Renal cortical epithelial cell (primary cell): ENCODE measurements around the gene IQCK. TPM values are rescaled to one million over a fixed set of nuclear protein-coding genes. Genes with fewer than 3 reads are reported as not detected.
A peak's percentile ranks its signal among the peaks of the same experiment; 100 is the strongest.
"Not testable (repeated sequence)": the region's sequence is repeated elsewhere in the genome, so short reads cannot be mapped to it uniquely, and the experiment has no call there.

ENCODE experiments used
- DNase-seq: peaks from one replicate; pipeline ENCODE4 v3.0.0-alpha.2; 2011; ENCODE audit warnings: low read depth
- total RNA-seq: library from RNA; depleted of rRNA; stranded (reverse); fragments of >200 nt; gene quantifications from 2 replicates; pipeline ENCODE4 v1.2.3, GENCODE V29; 2014

IQCK gene
- total RNA-seq, 1 donor from 2014 or later = 37.1 TPM

DNA sequence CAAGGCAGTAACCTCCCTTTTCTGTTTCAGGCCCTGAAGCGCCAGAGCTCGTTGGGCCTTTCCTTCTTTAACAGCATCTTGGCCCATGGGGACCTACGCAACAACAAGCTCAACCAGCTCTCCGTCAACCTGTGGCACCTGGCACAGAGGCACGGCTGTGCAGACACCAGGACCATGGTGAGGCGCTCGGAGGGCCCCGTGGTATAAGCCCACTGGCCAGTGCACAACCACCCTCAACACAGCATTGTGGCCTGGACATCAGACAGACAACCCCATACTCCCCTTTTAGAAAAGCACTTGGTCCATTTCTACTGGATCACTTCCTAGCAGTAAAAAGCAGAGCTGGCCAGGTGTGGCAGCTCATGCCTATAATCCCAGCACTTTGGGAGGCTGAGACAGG, 18.6 kb upstream of the IQCK start:
- no peak for DNase-seq

DNA sequence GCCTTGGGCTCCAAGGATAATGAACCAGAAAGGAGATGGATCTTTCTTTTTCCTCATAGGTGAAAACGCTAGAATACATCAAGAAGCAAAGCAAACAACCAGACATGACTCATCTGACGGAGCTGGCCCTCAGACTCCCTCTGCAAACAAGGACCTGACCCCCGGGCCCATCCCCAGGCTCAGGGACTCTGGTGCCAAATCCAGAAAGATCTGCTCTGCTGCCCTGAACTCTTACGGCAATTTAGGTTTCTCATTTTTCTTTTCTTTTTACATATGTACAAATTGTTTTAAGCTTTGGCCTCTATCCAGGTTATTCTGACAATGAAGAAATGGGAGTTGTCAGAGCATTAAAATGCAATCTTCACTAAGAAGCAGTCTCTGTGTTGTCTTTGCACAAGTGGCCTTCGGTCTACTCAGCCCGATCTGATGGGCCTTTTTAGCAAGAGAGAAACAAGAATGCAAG, 17.7 kb upstream of the IQCK start:
- DNase-seq = peak; percentile 95

DNA sequence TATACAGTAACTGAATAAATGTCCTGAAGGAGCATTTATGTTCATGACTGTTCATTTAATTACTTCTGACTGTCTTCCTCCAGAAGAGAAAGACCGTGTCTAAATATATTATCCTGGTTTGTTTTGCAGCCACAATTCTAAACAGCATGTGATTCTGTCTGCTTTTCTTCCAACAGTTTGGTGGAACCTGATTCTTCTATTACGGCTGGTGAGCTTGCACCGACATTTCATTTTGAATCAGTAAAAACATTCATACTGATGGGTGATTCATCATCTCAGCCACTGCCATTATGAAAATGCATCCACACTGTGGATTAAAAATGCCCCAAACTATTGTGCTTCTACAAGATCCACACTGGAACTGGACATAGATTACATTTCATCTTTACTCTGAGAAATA, 17.0 kb upstream of the IQCK start:
- no peak for DNase-seq

DNA sequence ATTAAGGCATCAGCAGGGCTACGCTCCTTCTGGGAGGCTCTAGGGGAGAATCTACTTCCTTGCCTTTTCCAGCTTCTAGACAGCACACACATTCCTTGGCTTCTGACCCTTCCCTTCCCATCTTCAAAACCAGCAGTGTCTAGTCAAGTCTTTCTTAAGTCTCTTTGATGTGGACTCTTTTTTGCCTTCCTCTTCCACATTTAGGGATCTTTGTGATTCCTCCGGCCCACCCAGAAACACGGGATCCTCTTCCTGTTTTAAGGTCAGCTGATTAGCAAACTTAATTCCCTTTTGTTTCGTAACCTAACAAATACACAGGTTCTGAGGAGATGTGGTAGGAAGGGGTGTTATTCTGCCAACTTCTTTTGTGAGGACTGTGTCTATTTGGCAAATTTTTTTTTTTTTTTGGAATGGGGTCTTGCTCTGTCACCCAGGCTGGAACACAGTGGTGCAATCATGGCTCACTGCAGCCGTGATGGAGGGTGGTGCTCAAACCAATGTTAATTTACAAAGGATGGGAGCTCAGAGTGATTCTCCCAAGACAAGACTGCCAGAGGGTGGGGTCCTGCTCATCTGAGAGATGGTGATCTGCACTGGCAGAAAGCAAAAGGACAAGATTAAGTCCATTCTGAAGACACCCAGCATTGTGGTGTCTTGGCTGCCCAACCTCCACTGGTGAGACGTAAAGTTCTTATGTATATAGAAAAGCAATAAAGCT, 14.7 kb upstream of the IQCK start:
- DNase-seq = no peak

DNA sequence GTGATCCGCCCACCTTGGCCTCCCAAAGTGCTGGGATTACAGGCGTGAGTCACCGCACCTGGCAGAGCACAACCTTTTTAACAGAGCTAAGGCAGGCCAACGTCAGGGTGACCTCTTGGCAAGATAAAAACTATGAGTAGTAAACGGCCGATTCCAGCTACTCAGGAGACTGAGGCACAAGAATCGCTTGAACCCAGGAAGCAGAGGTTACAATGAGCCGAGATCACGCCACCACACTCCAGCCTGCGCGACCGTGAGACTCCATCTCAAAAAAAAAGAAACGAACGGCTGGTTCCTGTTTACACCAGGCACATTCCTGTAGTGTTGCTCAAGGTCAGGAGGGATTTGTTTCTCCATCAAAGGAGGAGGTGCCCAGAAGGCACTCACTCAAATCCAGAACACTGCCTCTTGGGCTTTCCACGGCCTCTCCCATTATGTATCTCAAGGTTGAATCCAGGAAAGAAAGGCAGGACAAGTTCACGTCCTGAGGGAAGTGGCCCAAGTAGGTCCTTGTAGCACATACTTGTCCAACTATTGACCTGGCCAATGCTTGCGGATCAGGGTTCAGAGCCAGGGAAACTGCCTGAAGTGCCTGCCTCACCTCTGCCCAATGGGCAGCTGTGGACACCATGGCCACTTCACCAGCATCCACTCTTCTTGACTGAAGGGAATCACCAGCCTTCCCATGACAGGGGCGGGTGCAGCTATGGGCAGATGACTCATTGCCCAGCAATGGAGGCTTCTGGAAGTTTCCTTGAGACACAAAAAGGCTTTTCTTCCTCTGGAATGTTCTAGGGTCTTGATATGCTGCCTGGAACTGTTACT, 13.5 kb upstream of the IQCK start:
- peak; percentile 85 for DNase-seq

DNA sequence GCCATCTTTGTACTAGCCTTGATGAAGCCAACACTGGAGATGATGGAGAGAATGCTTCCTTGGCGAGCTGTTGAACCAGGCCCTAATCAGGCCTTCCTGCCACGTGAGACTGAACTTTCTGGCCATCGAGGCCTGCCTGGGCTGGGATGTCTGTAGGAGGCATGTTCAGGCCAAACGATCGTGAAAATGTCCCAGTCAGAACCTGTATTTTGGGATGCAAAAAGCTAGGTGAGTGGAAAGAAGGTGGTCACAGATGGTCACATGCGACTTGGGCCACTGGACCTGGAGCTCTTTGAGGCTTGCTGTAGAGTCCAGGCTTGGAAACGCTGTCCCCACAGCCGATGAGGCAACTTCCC, 12.9 kb upstream of the IQCK start:
- DNase-seq = no peak

DNA sequence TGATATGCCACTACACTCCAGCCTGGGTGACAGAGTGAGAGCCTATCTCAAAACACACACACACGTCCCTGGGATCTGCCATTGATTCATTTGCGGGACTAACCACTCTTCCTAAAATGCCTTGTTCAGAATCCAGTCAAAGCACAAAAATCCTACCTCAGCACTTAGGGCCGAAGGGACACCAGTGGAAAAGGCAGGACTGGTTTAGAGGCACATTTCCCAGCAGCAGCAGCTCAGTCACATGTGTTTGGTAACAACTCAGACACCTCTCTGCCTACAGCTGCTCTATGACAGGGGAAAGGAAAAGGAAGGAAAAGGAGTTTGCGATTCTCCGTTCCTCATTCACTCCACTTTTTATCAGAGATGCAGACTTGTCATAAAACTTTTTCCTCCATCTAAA, 12.2 kb upstream of the IQCK start:
- DNase-seq = no peak

DNA sequence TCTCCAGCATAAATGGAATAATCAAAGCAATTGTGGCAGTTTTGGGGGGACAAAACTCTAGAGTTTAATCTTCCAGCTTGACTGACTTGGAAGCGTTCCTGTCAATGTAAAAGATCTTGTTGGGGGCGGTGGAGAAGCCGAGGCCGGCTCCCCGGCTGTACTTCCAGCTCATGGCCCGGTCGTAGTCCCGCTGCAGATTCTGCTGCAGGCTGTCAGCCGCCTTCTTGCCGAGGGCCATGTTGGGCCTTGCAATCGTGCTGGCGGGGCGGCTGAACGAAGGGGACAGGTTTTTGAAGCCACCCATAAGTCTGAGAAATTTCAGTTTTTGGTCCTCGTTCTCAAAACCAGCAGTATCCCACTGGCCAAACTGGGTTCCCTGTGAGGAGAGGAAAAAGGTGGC, 11.2 kb upstream of the IQCK start:
- DNase-seq = no peak

DNA sequence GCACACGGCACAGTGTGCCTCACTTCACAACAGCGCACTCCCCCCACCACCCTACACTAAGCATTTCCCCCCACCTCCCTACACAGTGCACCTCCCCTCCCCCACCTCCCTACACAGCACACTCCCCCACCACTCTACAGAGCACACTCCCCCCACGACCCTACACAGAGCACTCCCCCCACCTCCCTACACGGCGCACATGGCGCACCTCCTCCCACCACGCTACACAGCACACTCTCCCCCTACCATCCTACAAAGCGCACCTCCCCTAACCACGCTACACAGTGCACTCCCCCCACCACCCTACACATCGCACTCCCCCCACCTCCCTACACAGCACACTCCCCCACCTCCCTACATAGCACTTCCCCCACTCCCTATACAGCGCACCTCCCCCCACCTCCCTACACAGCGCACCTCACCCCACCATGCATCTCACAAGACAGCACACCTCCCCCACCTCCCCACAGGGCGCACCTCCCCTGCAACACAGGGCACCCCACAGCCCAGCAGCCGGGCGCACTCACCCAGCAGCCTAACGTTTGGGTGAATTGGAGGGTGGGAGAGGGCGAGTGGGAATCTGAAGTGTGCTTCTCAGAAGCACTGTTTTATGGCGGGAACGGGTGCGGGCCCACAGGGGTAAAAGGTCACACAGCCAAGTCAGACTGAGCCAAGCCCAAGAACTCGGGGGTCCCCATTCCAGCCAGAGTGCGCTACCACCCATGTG, 10.3 kb upstream of the IQCK start:
- no peak for DNase-seq

DNA sequence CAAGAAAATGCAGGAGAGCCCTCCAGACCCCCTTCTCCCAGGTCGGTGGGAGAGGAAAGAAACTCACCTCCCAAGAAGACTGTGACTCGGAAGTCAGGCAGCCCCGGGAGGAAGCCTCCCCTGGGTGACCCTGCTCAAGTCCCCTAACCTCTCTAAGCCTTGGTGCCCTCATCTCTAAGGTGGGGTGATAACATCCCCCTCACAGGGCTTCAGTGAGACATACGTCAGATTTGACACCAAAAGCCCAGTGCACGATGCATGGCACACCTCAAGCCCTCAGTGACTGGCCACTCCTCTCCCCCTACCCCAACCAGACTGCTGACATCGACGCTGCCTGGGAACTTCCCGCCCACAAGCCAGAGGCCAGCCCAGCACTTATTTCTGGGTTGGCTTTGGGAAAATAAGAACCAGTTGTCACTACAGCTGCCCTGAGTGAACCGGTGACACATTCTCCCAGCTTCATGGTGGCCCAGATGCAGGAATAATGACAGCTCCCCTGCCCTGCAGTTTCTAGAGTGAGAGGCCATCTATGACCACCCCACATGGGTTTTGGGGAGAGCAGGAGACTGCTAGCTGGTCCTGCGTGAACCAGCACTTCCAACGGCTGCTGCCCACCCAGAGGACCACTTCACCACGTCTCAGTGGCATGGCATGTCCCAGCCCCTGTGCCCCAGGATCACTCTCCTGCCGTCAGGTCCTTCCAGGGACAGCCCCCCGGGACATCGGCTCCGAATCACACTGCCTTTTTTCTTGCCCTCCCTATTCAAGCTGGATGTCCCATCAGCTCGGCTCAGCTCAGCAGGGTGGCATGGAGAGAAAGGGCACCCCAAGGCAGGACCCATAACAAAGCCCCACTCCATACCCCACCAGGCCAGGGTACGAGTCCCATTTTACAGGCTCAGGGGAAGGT, 9.5 kb upstream of the IQCK start:
- DNase-seq = no peak

DNA sequence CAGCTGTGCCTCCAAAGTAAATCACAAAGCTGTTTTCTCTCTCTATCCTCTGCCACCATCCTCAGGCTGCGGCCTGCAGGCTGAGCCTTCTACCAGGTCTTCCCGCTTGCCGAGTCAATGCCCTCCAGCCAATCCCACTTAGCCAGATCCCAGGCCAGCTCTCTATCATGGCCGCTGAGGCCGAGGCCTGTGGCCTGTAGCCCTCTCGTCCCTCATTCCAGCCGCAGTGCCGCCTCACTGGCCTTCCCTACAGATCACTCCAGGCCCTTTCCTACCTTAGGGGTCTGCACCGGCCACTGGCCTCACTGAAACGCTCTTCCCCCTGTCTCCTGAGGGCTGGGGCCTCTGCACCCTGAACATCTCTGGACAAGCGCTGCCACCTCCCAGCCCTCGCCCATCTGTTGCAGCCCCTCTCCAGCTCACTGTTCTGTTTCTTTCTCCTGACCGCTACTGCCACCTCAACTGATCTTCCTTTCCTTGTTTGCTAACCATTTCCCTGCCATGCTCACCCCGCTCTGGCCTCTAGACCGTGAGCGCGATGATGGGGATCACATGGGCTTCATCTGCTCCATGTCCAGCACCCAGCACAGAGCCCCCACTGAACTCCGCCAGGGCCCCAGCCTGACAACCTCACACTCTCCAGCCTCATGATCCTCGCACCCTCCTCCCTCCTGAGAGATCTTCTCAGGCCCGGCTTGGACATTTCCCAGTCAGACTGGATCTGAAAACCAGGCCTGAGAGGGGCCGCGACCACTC, 8.5 kb upstream of the IQCK start:
- DNase-seq = no peak

DNA sequence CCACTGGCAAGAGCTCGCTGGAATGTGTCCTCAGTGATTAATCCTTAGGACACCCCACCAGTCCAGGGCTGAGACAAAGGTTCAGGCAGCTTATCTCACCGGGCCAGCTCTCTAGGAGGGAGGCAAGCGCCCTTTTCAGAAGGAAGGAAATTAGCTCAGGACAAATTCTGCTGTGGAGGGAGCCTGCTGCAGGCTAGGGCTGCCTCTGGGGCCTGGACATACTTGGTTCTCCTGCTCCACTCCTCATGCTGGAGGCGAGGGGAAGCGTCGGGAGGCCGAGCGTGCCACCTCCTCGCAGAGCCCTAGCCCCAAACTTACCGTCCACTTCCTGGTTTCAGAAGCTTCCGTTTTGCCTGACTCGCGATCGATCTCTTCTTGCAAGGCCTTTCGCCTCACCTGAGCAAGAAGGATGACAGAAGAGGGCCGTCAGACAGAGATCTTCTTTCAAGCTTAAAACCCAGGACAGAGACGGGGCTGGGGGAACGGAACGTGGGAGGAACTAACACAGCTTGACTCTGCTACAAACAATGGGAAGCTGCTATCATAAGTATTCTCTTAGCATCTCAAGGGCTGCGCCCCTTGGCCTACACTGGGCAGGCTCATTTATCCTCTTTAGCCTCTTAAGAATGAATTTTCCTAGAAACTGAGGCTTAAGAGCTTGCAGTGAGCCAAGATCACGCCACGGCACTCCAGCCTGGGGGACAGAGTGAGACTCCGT, 7.7 kb upstream of the IQCK start:
- DNase-seq = no peak

DNA sequence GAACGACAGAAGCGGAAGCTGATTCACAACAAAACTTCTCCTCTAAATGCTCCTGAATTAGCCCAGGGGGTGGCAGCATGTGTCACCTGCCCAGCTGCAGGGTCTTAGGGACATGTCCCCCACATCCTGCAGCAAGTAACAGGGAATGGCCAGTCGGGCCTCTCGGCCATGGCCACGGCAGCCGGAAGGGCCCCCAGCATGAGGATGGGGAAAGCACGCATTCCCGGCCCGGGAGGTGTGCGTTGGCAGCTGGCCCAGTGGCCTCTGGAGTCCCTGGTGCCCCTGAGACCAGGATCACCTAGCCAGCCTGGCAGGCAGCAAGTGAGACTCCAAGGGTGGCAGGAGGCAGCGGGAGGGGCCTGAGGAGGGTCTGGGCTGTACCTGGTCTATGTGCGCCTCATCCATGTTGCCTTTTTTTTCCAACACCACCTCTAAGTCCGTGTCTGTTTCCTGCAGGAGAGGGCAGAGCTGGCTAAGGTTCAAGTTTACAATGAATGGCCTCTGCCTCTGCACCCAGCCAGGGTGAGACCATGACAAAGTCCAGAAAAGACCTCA, 7.0 kb upstream of the IQCK start:
- no peak for DNase-seq

DNA sequence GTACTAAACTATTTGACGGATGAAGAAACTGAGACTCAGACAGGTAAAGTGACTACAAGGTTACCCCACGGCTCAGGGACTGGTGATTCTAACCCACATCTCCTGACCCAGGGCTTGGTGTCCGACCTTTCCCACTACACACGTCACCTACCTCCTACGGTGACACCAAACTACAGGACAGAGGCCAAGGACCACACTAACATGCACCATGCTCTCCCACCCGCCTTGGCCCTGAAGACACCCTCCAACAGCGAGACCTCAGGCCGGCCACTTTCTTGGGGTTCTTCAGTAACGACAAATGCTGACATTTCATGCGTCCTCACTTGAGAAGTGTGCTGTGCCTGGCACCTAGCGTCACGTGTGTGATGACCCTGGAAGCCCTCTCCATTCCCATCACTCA, 6.4 kb upstream of the IQCK start:
- no peak for DNase-seq

DNA sequence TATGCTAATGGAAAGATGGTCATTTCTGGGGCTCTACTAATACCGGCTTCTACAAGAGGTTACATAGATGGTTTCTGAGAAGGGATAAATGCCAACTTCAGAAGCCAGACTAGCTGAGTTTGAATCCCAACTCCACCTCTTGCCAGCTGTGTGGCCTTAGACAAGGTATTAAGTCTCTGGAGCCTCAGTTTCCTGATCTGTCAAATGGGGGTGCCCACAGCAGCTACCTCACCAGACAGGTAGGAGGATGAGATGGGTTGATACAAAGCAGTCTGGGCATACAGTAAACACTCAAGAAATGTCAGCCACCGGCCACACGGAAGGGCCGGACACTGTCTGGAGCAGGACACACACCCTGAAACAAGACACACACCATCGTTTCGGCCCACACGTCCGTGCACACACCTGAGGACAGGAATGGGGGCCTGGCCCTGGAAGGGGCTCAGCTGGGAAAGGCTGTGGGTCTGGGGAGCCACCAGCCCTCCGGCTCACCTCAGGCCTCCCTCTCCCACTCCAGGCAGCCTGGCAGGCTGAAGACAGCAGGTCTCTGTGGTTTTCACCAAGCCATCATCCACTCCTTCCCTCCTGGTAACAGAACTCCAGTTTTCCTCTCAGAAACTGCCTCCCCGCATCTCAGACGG, 5.5 kb upstream of the IQCK start:
- no peak for DNase-seq

DNA sequence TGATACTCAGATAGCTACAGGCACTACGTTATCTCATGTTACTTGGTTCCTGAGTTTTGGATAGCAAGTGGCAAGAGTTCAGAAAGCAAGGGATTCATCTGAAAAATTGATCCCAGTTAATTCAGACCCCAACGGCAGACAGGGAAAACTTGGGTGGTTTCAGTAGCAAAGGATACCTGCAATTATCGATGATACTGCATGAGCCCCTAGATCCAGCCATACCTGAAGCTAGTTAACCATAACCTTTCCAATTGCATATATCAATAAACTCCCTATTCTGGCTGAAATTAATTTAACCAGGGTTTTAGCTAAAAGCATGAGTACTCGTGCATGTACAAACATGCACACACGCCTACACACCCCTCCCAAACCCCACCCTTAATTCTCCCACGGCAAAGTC, 4.4 kb upstream of the IQCK start:
- DNase-seq = no peak

DNA sequence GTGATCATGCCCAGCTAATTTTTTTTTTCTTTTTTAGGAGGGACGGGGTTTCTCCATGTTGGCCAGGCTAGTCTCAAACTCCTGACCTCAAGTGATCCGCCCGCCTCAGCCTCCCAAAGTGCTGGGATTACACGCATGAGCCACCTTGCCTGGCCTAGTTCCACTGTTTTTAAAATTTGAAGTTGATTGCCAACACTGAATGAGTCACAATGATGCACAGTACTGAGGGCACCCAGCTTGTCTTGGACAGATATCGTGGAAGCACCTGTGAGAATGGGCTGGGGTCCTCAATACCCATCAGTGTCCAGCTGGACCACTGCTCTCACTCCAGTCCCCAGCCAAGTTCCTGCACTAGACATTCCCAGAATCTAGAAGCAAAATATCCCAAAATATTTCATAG, 2.5 kb upstream of the IQCK start:
- DNase-seq = peak; percentile 30

DNA sequence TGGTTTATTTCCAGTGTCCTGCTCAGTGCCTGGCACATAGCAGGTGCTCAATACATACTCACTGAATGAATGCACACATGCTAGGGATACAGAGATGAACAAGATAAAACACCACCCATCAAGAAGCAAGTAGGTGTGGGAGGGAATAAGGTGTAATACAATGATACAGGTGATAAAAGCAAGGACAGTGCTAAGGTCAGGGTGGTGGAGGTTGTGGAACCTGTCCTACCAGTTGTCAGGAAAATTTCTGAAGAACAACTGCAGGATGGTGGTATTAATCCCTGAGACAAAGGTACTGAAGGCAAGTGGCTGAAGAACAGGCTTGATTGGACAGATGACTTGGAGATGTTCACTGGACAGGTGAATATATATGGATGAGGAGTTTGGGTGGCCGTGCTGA, 1.9 kb upstream of the IQCK start:
- no peak for DNase-seq

DNA sequence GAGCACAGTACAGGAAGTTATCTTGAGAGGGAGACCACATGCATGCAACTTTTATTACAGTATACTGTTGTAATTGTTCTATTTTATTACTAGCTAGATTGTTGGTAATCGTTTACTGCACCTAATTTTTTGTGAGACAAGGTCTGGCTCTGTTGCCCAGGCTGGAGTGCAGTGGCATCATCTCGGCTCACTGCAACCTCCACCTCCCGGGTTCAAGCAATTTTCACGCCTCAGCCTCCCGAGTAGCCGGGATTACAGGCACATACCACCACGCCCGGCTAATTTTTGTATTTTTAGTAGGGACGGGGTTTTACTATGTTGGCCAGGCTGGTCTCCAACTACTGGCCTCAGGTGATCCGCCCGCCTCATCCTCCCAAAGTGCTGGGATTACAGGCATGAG, 1.3 kb upstream of the IQCK start:
- not testable (repeated sequence) for DNase-seq

DNA sequence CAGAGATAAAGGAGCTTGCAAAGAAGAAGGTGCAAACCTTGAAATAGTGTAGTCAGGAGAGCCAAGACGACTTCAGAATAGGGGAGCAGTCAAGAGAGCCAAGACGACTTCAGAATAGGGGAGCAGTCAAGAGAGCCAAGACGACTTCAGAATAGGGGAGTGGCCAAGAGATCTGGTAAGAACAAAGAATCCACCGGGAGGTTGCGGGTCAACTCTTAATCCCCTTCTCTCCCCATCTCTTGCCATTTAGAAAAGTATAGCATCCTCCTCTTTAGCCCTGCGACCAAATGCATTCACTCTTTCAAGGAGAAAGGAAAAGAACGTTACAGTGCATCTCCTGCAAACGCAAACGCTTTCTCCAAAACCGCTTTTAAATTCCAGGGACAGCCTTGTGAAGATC, 757 bp upstream of the IQCK start:
- no peak for DNase-seq
